Esophagus squamous epithelium (tissue), 4 donors: ENCODE results near the gene IVNS1ABP.

Experiments
- CTCF ChIP-seq, 6 experiments: fragments of 450-650 bp in 4 of 6; fragments of 200-600 bp in 2 of 6; sonication (generic) in 2 of 6; IDR thresholded peaks; one replicate each; pipeline ENCODE4 v1.5.1; 2016 to 2019; ENCODE audit warnings: antibody characterized with exemption in 6 of 6, mild to moderate bottlenecking in 4 of 6, moderate library complexity in 4 of 6
- POLR2A ChIP-seq, 4 donors: fragments of 450-650 bp; IDR thresholded peaks; one replicate each; pipeline ENCODE4 v1.6.1; 2017; ENCODE audit warnings: antibody characterized with exemption in 4 of 4, mild to moderate bottlenecking in 4 of 4, moderate library complexity in 3 of 4

- no peak for TF ChIP-seq CTCF (IDR thresholded peaks at IDR 0.05)
- no peak for TF ChIP-seq POLR2A (IDR thresholded peaks at IDR 0.05)
Observed at GRCh38 chr1:185263292-185263691, 53.8 kb downstream of the IVNS1ABP start.
